RWPE1 (cell line): Measurements from ENCODE around the gene AZIN2.

Source experiments
- CTCF ChIA-PET: fragments of 350-600 bp; sonication (Branson Sonifier 250); formaldehyde crosslinking; extraction: SDS; loops from one replicate; lab custom pipeline; 2021; lab: Yijun Ruan, JAX
- POLR2A ChIA-PET: fragments of 400-600 bp; formaldehyde crosslinking; extraction: SDS; loops from one replicate; lab custom pipeline; 2020; ENCODE audit warnings: antibody characterized with exemption; ENCODE audit not compliant: low non-redundant PET; lab: Yijun Ruan, JAX
- DNase-seq: peaks from one replicate; pipeline ENCODE4 v3.0.0; 2012; ENCODE audit warnings: low spot score
- H3K27ac ChIP-seq: fragments of 450-650 bp; 2 replicates; pipeline ENCODE4 v1.5.1; 2017
- TF ChIP-seq, protein P1 (sequence below): fragments of 450-650 bp; conservative IDR thresholded peaks from 2 replicates; pipeline ENCODE4 v1.5.1; 2017; ENCODE audit warnings: low read depth, mild to moderate bottlenecking

AZIN2 gene

DNA sequence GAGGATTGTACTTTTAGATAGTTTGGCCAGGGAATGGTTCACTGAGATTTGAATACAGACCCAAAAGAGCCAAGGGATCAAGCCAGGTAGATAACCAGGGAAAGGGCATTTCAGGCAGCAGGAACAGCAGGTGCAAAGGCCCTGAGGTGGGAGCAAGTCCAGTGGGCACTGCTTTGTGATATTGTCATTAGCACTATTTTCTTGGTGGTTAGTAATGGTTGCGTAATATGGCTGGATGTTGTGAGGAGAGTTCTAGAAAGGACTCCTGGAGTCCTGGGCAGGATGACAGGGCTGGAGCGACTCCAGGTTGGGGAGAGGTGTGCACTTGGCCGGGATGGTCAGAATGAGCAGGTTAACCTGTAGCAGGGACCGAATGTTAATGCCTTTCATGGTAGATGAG lies 4.4 kb downstream of the AZIN2 start:
- TF ChIP-seq, protein P1, sequence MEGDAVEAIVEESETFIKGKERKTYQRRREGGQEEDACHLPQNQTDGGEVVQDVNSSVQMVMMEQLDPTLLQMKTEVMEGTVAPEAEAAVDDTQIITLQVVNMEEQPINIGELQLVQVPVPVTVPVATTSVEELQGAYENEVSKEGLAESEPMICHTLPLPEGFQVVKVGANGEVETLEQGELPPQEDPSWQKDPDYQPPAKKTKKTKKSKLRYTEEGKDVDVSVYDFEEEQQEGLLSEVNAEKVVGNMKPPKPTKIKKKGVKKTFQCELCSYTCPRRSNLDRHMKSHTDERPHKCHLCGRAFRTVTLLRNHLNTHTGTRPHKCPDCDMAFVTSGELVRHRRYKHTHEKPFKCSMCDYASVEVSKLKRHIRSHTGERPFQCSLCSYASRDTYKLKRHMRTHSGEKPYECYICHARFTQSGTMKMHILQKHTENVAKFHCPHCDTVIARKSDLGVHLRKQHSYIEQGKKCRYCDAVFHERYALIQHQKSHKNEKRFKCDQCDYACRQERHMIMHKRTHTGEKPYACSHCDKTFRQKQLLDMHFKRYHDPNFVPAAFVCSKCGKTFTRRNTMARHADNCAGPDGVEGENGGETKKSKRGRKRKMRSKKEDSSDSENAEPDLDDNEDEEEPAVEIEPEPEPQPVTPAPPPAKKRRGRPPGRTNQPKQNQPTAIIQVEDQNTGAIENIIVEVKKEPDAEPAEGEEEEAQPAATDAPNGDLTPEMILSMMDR: no peak
- POLR2A ChIA-PET: no interaction called here
- DNase-seq: no peak
- CTCF ChIA-PET: interaction anchor here (1.0 kb wide), 1 partner anchor 9 kb away, joined by 4 read pairs; no protein-coding TSS in a partner anchor
- no peak overlapping the region for H3K27ac ChIP-seq

DNA sequence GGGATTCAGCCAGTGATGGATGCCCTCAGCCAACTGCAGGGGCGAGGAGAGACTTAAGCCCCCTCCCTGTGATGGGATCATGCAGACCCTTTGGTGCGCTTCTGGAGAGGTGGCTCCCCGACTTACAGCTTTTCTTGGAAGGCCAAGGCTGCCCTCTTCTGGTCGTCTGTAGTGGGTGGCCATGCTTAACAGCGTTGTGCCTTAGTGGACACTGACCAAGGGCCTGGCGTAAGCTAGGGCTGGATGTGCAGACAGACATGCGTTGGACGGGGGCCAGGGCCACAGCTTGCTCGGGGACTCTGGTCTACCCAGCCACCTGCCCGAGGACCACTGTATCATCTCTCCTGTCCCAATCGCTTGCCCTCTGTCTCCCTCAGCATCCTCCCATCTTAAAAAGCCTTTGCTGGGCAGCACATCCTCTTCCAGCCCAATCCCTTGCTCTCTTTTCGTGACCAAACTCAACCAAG lies 5.5 kb downstream of the AZIN2 start:
- ChIA-PET POLR2A (no interaction called here), CTCF (interaction anchor here (0.5 to 1.7 kb wide), 17 partner anchors 8 to 686 kb away, joined by 3 to 14 read pairs (median 3); partner anchors contain the start of gene HPCA)
- TF ChIP-seq, protein P1: peak; percentile 72
- H3K27ac ChIP-seq: no peak overlapping the region
- DNase-seq: no peak

DNA sequence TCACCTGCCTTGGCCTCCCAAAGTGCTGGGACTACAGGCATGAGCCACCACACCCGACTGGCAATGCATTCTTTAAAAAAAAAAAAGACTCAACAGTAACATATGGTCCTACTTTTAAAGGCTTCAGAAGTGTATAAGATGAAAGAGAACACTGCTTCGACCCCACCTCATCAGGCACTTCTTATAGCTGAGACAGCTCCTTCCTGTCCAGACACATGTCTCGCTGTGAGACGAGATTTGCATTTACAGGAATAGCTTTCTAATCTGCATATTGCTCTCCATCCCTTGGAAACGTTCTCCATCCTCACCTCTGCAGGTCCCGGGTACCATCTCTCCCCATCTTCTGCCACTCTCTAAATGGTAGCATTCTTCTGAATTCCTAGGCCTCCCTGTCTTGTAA lies 6.7 kb downstream of the AZIN2 start:
- H3K27ac ChIP-seq: no peak overlapping the region
- TF ChIP-seq, protein P1: no peak
- ChIA-PET POLR2A (no interaction called here), CTCF (interaction anchor here (0.7 to 1.0 kb wide), 3 partner anchors 153 to 383 kb away, joined by 4 to 5 read pairs (median 4); no protein-coding TSS in a partner anchor)
- DNase-seq: no peak

DNA sequence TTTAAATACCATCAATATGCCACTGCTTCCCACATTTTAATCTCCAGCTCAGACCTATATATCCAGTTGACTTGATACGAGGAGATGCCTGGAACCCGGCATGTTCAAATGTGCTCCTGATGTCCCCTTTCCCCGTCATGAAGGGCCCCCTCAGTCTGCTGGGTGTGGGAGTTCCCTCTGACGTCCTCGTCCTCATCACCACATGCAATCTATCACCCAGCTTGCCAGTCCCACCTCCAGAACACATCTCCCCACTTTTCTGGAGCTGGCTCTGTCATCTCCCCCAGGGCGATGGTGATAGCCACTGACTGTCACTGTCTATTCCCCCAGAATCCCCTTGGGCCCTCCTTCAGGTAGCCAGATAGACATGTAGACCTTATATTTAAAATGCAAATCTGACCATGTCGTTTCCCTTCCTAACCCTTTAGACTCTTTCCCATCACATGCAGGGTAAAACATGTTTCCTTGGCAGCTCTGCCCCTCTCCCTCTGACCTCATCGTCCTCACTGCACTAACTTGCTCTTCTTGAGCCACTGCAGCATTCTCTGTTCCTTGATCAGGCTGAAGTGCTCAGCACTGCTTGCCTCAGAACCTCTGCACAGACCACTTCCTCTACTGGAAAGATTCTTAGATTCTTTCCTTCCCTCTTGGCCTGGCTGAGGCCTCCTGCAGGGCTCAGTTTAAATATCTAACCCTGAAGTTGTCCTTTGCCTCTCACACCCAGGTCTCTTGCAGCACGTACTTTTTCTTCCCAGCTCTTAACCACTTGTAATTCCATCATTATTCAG lies 7.4 kb downstream of the AZIN2 start:
- TF ChIP-seq, protein P1: no peak
- H3K27ac ChIP-seq: no peak overlapping the region
- ChIA-PET POLR2A (no interaction called here), CTCF (interaction anchor here (0.7 to 1.0 kb wide), 3 partner anchors 154 to 382 kb away, joined by 4 to 5 read pairs (median 4); no protein-coding TSS in a partner anchor)
- DNase-seq: no peak

DNA sequence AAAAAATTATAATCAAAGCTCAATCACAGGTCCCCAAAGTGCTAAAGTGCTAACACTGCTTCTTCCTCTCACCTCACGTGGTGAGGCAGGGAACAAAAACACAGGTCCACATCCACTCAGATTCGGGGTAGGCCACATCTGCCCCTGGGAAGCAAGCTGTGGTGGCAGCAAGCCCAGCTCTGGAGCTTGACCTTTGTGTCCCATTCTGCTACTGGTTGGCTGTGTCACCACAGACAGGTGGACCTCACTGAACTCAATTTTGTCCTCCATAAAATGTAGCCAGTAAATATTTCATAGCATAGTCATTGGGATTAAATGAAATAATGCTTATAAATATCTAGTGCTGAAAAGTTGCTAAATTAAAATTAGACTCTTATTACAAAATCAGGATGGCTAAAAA lies 8.5 kb downstream of the AZIN2 start:
- H3K27ac ChIP-seq: no peak overlapping the region
- TF ChIP-seq, protein P1: no peak
- CTCF ChIA-PET: no interaction called here
- no peak for DNase-seq
- POLR2A ChIA-PET: no interaction called here

DNA sequence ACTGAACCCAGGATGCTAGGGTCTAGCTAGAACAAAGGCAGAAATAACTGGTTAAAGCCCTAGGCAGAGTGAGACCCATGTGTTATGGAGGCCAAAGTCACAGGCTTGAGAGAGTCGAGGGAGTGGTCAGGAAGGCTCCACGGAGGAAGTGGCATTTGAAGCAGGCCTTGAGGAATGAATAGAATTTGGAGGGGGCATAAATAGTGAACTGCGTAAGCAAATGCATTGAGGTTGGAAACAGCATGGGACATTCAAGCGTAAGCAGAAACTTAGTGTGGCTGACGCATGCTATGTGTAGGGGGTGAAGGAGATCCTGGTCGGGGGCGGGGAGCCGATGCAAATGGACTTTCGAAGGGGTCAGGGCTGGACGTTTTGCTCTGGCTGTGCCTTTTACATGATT lies 11.5 kb downstream of the AZIN2 start:
- TF ChIP-seq, protein P1: no peak
- no peak overlapping the region for H3K27ac ChIP-seq
- ChIA-PET POLR2A (no interaction called here), CTCF (interaction anchor here (0.7 kb wide), 1 partner anchor 271 kb away, joined by 3 read pairs; no protein-coding TSS in a partner anchor)
- no peak for DNase-seq
